GM18907 (cell line): ENCODE measurements around the gene ITPKB.

Source experiments
- ATAC-seq: cut with Tn5 transposase; IDR thresholded peaks from one replicate; pipeline ENCODE4 v1.9.1; 2021; ENCODE audit warnings: mild to moderate bottlenecking, moderate library complexity; ENCODE audit not compliant: unreplicated experiment

Gene ITPKB

GRCh38 chr1:226708967-226709396 lies 30.1 kb downstream of the ITPKB start:
- ATAC-seq, result no peak

GRCh38 chr1:226708342-226708780 lies 30.7 kb downstream of the ITPKB start:
- ATAC-seq, result no peak

- ATAC-seq, result no peak
These were observed 32.4 kb downstream of the ITPKB start for GRCh38 chr1:226706684-226707083.

- ATAC-seq, result no peak
These were observed 34.7 kb downstream of the ITPKB start for GRCh38 chr1:226704169-226704937.

GRCh38 chr1:226702957-226703831 lies 35.9 kb downstream of the ITPKB start:
- ATAC-seq, result peak; percentile 73

GRCh38 chr1:226702318-226702956 lies 36.6 kb downstream of the ITPKB start:
- no peak for ATAC-seq

- no peak for ATAC-seq
These were observed 38.2 kb downstream of the ITPKB start for GRCh38 chr1:226700861-226701260.

- no peak for ATAC-seq
These were observed 39.9 kb downstream of the ITPKB start for GRCh38 chr1:226699166-226699565.

- no peak for ATAC-seq
These were observed 40.4 kb downstream of the ITPKB start for GRCh38 chr1:226698659-226699058.

GRCh38 chr1:226697929-226698544 lies 41.0 kb downstream of the ITPKB start:
- peak; percentile 33 for ATAC-seq

- ATAC-seq, result peak; percentile 50
These were observed 41.7 kb downstream of the ITPKB start for GRCh38 chr1:226697151-226697928.

- ATAC-seq, result no peak
These were observed 42.5 kb downstream of the ITPKB start for GRCh38 chr1:226696547-226696946.

- no peak for ATAC-seq
These were observed 43.7 kb downstream of the ITPKB start for GRCh38 chr1:226695335-226695900.

- ATAC-seq, result no peak
These were observed 46.3 kb downstream of the ITPKB start for GRCh38 chr1:226692823-226693222.

GRCh38 chr1:226692051-226692792 lies 46.9 kb downstream of the ITPKB start:
- ATAC-seq, result no peak

- no peak for ATAC-seq
These were observed 47.8 kb downstream of the ITPKB start for GRCh38 chr1:226691247-226691646.

- no peak for ATAC-seq
These were observed 48.6 kb downstream of the ITPKB start for GRCh38 chr1:226690460-226690982.

GRCh38 chr1:226688808-226689207 lies 50.3 kb downstream of the ITPKB start:
- ATAC-seq, result no peak
